HepG2 (cell line): ENCODE data around the gene FBXO33. TPM values are rescaled to one million over a fixed set of nuclear protein-coding genes. Genes with fewer than 3 reads are reported as not detected.
A peak's percentile ranks its signal among the peaks of the same experiment; 100 is the strongest.

Experiments used
- AFF4 ChIP-seq: sonication (generic); formaldehyde crosslinking; IDR thresholded peaks from 2 replicates; pipeline ENCODE4 v1.4.0; 2020; ENCODE audit warnings: missing genetic modification reagents
- ATF7 ChIP-seq, 2 experiments: fragments of 450-650 bp in 1 of 2; sonication (generic) in 1 of 2; formaldehyde crosslinking in 1 of 2; IDR thresholded peaks; 2 replicates each; pipeline versions ENCODE4 v1.4.0 to v1.6.1; 2016 to 2020; ENCODE audit warnings: antibody characterized with exemption in 1 of 2, mild to moderate bottlenecking in 1 of 2, missing genetic modification reagents in 1 of 2
- CHCHD3 ChIP-seq: sonication (generic); formaldehyde crosslinking; IDR thresholded peaks from 2 replicates; pipeline ENCODE4 v1.8.0; 2022; ENCODE audit warnings: mild to moderate bottlenecking, missing genetic modification reagents, moderate library complexity
- CHD2 ChIP-seq: IDR thresholded peaks from 2 replicates; pipeline ENCODE4 v1.6.1; 2011; ENCODE audit warnings: low read depth, low read length, improper control_type of control experiment
- MIER3 ChIP-seq: IDR thresholded peaks from 2 replicates; pipeline ENCODE4 v1.6.1; 2016; ENCODE audit warnings: missing compliant biosample characterization, borderline replicate concordance
- REL ChIP-seq: sonication (generic); formaldehyde crosslinking; conservative IDR thresholded peaks from 2 replicates; pipeline ENCODE4 v1.8.0; 2022; ENCODE audit warnings: mild to moderate bottlenecking, missing genetic modification reagents, moderate library complexity
- SIX1 ChIP-seq: sonication (generic); formaldehyde crosslinking; IDR thresholded peaks from 2 replicates; pipeline ENCODE4 v1.4.0; 2020; ENCODE audit warnings: missing genetic modification reagents, borderline replicate concordance
- SNAPC2 ChIP-seq: sonication (generic); formaldehyde crosslinking; IDR thresholded peaks from 2 replicates; pipeline ENCODE4 v1.8.1; 2022; ENCODE audit warnings: mild to moderate bottlenecking, missing genetic modification reagents
- SP1 ChIP-seq, 2 experiments: fragments of 450-650 bp in 1 of 2; sonication (generic) in 1 of 2; formaldehyde crosslinking in 1 of 2; IDR thresholded peaks; 2 replicates each; pipeline versions ENCODE4 v1.4.0 to v1.6.1; 2016 to 2020; ENCODE audit warnings: missing genetic modification reagents in 1 of 2
- TFDP2 ChIP-seq: sonication (generic); formaldehyde crosslinking; IDR thresholded peaks from 2 replicates; pipeline ENCODE4 v1.4.0; 2020; ENCODE audit warnings: missing genetic modification reagents
- ZBTB10 ChIP-seq: sonication (generic); formaldehyde crosslinking; IDR thresholded peaks from 2 replicates; pipeline ENCODE4 v1.4.0; 2020; ENCODE audit warnings: missing genetic modification reagents, borderline replicate concordance
- ZFP36L1 ChIP-seq: sonication (generic); formaldehyde crosslinking; IDR thresholded peaks from 2 replicates; pipeline ENCODE4 v1.8.0; 2022; ENCODE audit warnings: mild to moderate bottlenecking, missing genetic modification reagents, moderate library complexity
- ZFP37 ChIP-seq: sonication (generic); formaldehyde crosslinking; IDR thresholded peaks from 2 replicates; pipeline ENCODE4 v1.4.0; 2020; ENCODE audit warnings: missing genetic modification reagents, borderline replicate concordance
- ZFP41 ChIP-seq: sonication (generic); formaldehyde crosslinking; IDR thresholded peaks from 2 replicates; pipeline ENCODE4 v1.4.0; 2020; ENCODE audit warnings: mild to moderate bottlenecking, missing genetic modification reagents, borderline replicate concordance
- ZNF574 ChIP-seq: sonication (generic); formaldehyde crosslinking; IDR thresholded peaks from 2 replicates; pipeline ENCODE4 v1.4.0; 2020; ENCODE audit warnings: missing genetic modification reagents
- ZNF652 ChIP-seq: IDR thresholded peaks from 2 replicates; pipeline ENCODE4 v1.6.1; 2016; ENCODE audit warnings: low read depth, borderline replicate concordance
- polyA plus RNA-seq, 8 experiments: library from polyadenylated mRNA; depleted of rRNA in 3 of 8; stranded (reverse) in 7 of 8; unstranded in 1 of 8; fragments of >200 nt; fragmentation: Illumina TruSeq in 4 of 8; extraction: Trizol in 4 of 8; gene quantifications; 2 replicates each; pipeline versions ENCODE4 v1.2.1 to v1.2.3, GENCODE V29; 2011 to 2016; ENCODE audit warnings: low read depth in 4 of 8, missing spikeins in 1 of 8, mixed read lengths in 1 of 8; ENCODE audit not compliant: insufficient read depth in 1 of 8
- total RNA-seq, 5 experiments: library from RNA; depleted of rRNA; stranded (reverse); fragments of >200 nt; fragmentation: Illumina TruSeq; extraction: Trizol; gene quantifications; 2 replicates each; pipeline ENCODE4 v1.2.3, GENCODE V29; 2016; ENCODE audit warnings: low read depth in 1 of 5

FBXO33 gene
- total and polyA plus RNA-seq, 2 of the 13 experiments (the other 11 are each of a cell fraction or from before 2014, with no cell fraction given): 15.5 to 16.9 TPM

GRCh38 chr14:39432619-39433451, 602 bp upstream of the FBXO33 start (continued):
- TF ChIP-seq AFF4 (CRISPR knock-in tag) (no peak), ATF7 (IDR thresholded peaks at IDR 0.05) (no peak), ATF7 (CRISPR knock-in tag; IDR thresholded peaks at IDR 0.05) (peak; percentile 35; the same call in 1 of the 2 replicates), MIER3 (peak; percentile 21; the same call in 1 of the 2 replicates), ZNF652 (CRISPR knock-in tag) (peak; percentile 98), TFDP2 (CRISPR knock-in tag) (peak; percentile 83), SNAPC2 (CRISPR knock-in tag) (peak; percentile 95; the same call in 1 of the 2 replicates), ZFP41 (CRISPR knock-in tag) (0 out of 2 replicates have a peak, but pooled peaks have one; percentile 66), ZNF574 (CRISPR knock-in tag) (peak; percentile 94), ZBTB10 (CRISPR knock-in tag) (0 out of 2 replicates have a peak, but pooled peaks have one; percentile 85), REL (peak; percentile 4; the same call in 1 of the 2 replicates), SIX1 (CRISPR knock-in tag) (0 out of 2 replicates have a peak, but pooled peaks have one; percentile 42), CHCHD3 (CRISPR knock-in tag) (peak; percentile 82; the same call in 1 of the 2 replicates), CHD2 (peak; percentile 64; the same call in 1 of the 2 replicates), ZFP37 (CRISPR knock-in tag) (peak; percentile 96), SP1 (IDR thresholded peaks at IDR 0.05) (no peak), SP1 (CRISPR knock-in tag; IDR thresholded peaks at IDR 0.05) (peak; percentile 97), ZFP36L1 (CRISPR knock-in tag) (peak; percentile 77; the same call in 1 of the 2 replicates)
